Upper lobe of left lung (tissue), 6 donors: ENCODE data around the gene AAMDC. TPM values are rescaled to one million over a fixed set of nuclear protein-coding genes. Genes with fewer than 3 reads are reported as not detected.
"Not testable (repeated sequence)": the region's sequence is repeated elsewhere in the genome, so short reads cannot be mapped to it uniquely, and the experiment has no call there.

Experiments used
- ATAC-seq, 2 donors: fragments of 200-7000 bp; cut with Tn5 transposase; one replicate each; pipeline ENCODE4 v1.9.1; 2022; ENCODE audit warnings: mild to moderate bottlenecking in 2 of 2, moderate library complexity in 2 of 2; ENCODE audit not compliant: low FRiP score in 2 of 2
- DNase-seq, 2 donors: peaks; one replicate each; pipeline ENCODE4 v3.0.0-alpha.2; 2019 to 2020
- H3K27ac ChIP-seq, 4 donors: fragments of 200-600 bp; sonication (generic); one replicate each; pipeline ENCODE4 v1.5.1; 2016 to 2019
- H3K27me3 ChIP-seq, 4 donors: fragments of 200-600 bp; sonication (generic); one replicate each; pipeline ENCODE4 v1.5.1; 2017 to 2019
- H3K36me3 ChIP-seq, 4 donors: fragments of 200-600 bp; sonication (generic); one replicate each; pipeline ENCODE4 v1.5.1; 2016 to 2019
- H3K4me1 ChIP-seq, 4 donors: fragments of 200-600 bp; sonication (generic); one replicate each; pipeline ENCODE4 v1.5.1; 2018 to 2019
- H3K4me3 ChIP-seq, 4 donors: fragments of 200-600 bp; sonication (generic); one replicate each; pipeline ENCODE4 v1.5.1; 2017 to 2019; ENCODE audit warnings: mild to moderate bottlenecking in 2 of 4, moderate library complexity in 1 of 4
- H3K9me3 ChIP-seq, 4 donors: fragments of 200-600 bp; sonication (generic); one replicate each; pipeline ENCODE4 v1.5.1; 2018 to 2019
- EP300 ChIP-seq, 4 donors: sonication (generic); formaldehyde crosslinking; IDR thresholded peaks; one replicate each; pipeline ENCODE4 v1.5.1; 2017; ENCODE audit warnings: antibody characterized with exemption in 4 of 4, control low read depth in 2 of 4
- POLR2A ChIP-seq, 4 donors: fragments of 450-650 bp; IDR thresholded peaks; one replicate each; pipeline ENCODE4 v1.5.1; 2016 to 2017; ENCODE audit warnings: antibody characterized with exemption in 4 of 4, mild to moderate bottlenecking in 2 of 4
- POLR2AphosphoS5 ChIP-seq, 2 donors: sonication (generic); formaldehyde crosslinking; IDR thresholded peaks; one replicate each; pipeline ENCODE4 v1.5.1; 2017; ENCODE audit warnings: antibody characterized with exemption in 2 of 2
- WGBS, 2 donors: methylation state at CpG; one replicate each; pipeline ENCODE4 v1.1.5; 2017 to 2018; 5-methylcytosine and 5-hydroxymethylcytosine counted together
- total RNA-seq, 6 donors: library from RNA; depleted of rRNA in 4 of 6; stranded (reverse); fragments of >200 nt in 4 of 6; gene quantifications; one replicate each; pipeline versions ENCODE4 v1.1.0 to v1.2.1, GENCODE V29; 2016 to 2021
- TF ChIP-seq, protein P1 (sequence below), 6 experiments: fragments of 450-650 bp in 4 of 6; fragments of 200-600 bp in 2 of 6; sonication (generic) in 2 of 6; IDR thresholded peaks; one replicate each; pipeline ENCODE4 v1.5.1; 2016 to 2019; ENCODE audit warnings: antibody characterized with exemption in 6 of 6
- donor health status: DM: no; HTN: no; CAD: no; lungs with moderate emphysema.
- donor health status: DM: no; HTN: yes; CAD: no; lungs with severe emphysema.

AAMDC gene
- total RNA-seq, 6 donors from 2014 or later: 26.2 to 36.1 (median 29.3) TPM; not detected in 1

GRCh38 chr11:77815459-77815858, 5.5 kb upstream of the AAMDC start:
- 77 to 85% methylated on average over 1 of the region's 1 CpG for WGBS, 2 donors
- H3K4me3 ChIP-seq: no peak overlapping the region
- peaks cover 0 to 15% (median 1%) of the 10 kb centered on the region in 4 donors for H3K36me3 ChIP-seq
- DNase-seq (no peak), ATAC-seq (no peak)
- no peaks in the 10 kb centered on the region for H3K27me3 ChIP-seq
- TF ChIP-seq, protein P1, sequence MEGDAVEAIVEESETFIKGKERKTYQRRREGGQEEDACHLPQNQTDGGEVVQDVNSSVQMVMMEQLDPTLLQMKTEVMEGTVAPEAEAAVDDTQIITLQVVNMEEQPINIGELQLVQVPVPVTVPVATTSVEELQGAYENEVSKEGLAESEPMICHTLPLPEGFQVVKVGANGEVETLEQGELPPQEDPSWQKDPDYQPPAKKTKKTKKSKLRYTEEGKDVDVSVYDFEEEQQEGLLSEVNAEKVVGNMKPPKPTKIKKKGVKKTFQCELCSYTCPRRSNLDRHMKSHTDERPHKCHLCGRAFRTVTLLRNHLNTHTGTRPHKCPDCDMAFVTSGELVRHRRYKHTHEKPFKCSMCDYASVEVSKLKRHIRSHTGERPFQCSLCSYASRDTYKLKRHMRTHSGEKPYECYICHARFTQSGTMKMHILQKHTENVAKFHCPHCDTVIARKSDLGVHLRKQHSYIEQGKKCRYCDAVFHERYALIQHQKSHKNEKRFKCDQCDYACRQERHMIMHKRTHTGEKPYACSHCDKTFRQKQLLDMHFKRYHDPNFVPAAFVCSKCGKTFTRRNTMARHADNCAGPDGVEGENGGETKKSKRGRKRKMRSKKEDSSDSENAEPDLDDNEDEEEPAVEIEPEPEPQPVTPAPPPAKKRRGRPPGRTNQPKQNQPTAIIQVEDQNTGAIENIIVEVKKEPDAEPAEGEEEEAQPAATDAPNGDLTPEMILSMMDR (IDR thresholded peaks at IDR 0.05): no peak
- no peak for TF ChIP-seq POLR2AphosphoS5 (IDR thresholded peaks at IDR 0.05)
- TF ChIP-seq POLR2A (IDR thresholded peaks at IDR 0.05): no peak
- no peak for TF ChIP-seq EP300 (IDR thresholded peaks at IDR 0.05)
- H3K9me3 ChIP-seq: no peaks in the 10 kb centered on the region
- no peak overlapping the region for H3K27ac ChIP-seq
- peaks cover 14 to 25% (median 19%) of the 10 kb centered on the region in 4 donors for H3K4me1 ChIP-seq

- Histone ChIP-seq H3K27ac (peak overlapping the region; percentile 88 to 99 (median 97)), H3K4me1 (peaks cover 37 to 43% (median 40%) of the 10 kb centered on the region in 4 donors), H3K4me3 (peak overlapping the region; percentile 80 to 100 (median 89)), H3K9me3 (no peaks in the 10 kb centered on the region), H3K36me3 (no peaks in the 10 kb centered on the region), H3K27me3 (no peaks in the 10 kb centered on the region)
- 0 to 2% methylated on average over 19 of the region's 19 CpGs for WGBS, 2 donors
- DNase-seq (peak; percentile 94), ATAC-seq (peak; percentile 75 to 76)
- TF ChIP-seq, protein P1 (IDR thresholded peaks at IDR 0.05): peak in 5 of 6 experiments; percentile 27 to 56 (median 40)
- TF ChIP-seq EP300 (IDR thresholded peaks at IDR 0.05): no peak
- peak in 2 of 4 donors; percentile 77 to 78 for TF ChIP-seq POLR2A (IDR thresholded peaks at IDR 0.05)
- peak in 1 of 2 donors; percentile 82 for TF ChIP-seq POLR2AphosphoS5 (IDR thresholded peaks at IDR 0.05)
These were observed 1.5 kb upstream of the AAMDC start for GRCh38 chr11:77819411-77819920.

- Histone ChIP-seq H3K36me3 (no peaks in the 10 kb centered on the region), H3K4me1 (peaks cover 37 to 43% (median 40%) of the 10 kb centered on the region in 4 donors), H3K27me3 (no peaks in the 10 kb centered on the region), H3K4me3 (peak overlapping the region; percentile 80 to 100 (median 89)), H3K9me3 (no peaks in the 10 kb centered on the region), H3K27ac (peak overlapping the region; percentile 88 to 99 (median 97))
- ATAC-seq (peak; percentile 2 to 51), DNase-seq (peak in 1 of 2 donors; percentile 51)
- no peak for TF ChIP-seq POLR2AphosphoS5 (IDR thresholded peaks at IDR 0.05)
- TF ChIP-seq, protein P1 (IDR thresholded peaks at IDR 0.05): no peak
- no peak for TF ChIP-seq EP300 (IDR thresholded peaks at IDR 0.05)
- TF ChIP-seq POLR2A (IDR thresholded peaks at IDR 0.05): no peak
- WGBS, 2 donors: 1% methylated on average over 9 to 46 of the region's 55 CpGs
These were observed 901 bp upstream of the AAMDC start for GRCh38 chr11:77819921-77820564.

DNA sequence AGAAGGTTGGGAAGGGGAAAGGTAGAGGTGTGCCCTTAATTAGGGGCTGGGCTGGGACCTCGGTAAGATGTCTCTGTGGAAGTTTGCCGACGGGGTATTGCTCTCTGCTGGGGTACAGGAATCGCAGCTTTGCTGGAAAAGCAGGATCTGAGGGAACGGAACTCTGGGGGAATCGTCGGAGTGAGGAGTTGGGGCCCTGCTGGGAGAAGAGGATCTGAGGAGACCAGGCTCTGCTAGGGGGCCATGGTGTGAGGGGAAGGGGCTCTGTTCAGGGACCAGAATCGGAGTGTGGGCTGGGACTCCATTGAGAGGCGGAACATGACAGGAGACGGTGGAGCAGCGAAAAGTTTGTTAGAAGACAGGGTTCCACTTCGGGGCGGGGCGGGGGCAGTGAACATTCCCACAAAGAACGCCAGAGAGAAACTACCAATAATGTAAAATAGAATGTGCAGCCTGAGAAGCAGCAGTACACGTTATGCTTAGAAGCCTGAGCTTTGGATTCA, 456 bp downstream of the AAMDC start:
- no peak for TF ChIP-seq POLR2A (IDR thresholded peaks at IDR 0.05)
- WGBS, 2 donors: 1% methylated on average over 16 of the region's 16 CpGs
- Histone ChIP-seq H3K36me3 (no peaks in the 10 kb centered on the region), H3K9me3 (no peaks in the 10 kb centered on the region), H3K4me3 (peak overlapping the region; percentile 80 to 97 (median 83)), H3K27ac (peak overlapping the region; percentile 88 to 99 (median 97)), H3K27me3 (no peaks in the 10 kb centered on the region), H3K4me1 (peaks cover 37 to 43% (median 40%) of the 10 kb centered on the region in 4 donors)
- DNase-seq (peak in 1 of 2 donors; percentile 33), ATAC-seq (no peak)

GRCh38 chr11:77822126-77822525, 1.2 kb downstream of the AAMDC start:
- not testable (repeated sequence) for H3K36me3 ChIP-seq, DNase-seq, ATAC-seq, H3K27me3 ChIP-seq, H3K9me3 ChIP-seq
- 66 to 69% methylated on average over 13 of the region's 13 CpGs for WGBS, 2 donors
- Histone ChIP-seq H3K4me1 (peaks cover 36 to 43% (median 39%) of the 10 kb centered on the region in 4 donors), H3K27ac (peak overlapping the region in 1 of 4 donors; percentile 99), H3K4me3 (peak overlapping the region in 3 of 4 donors; percentile 80 to 97 (median 81))
